Adrenal gland (tissue), 5 donors: ENCODE results near the gene PHGDH.

ENCODE experiments used
- POLR2A ChIP-seq, 2 donors: fragments of 450-650 bp; IDR thresholded peaks; one replicate each; pipeline ENCODE4 v1.6.1; 2017; ENCODE audit warnings: antibody characterized with exemption in 2 of 2, mild to moderate bottlenecking in 2 of 2, moderate library complexity in 1 of 2
- TF ChIP-seq, protein P1 (sequence below), 6 experiments: fragments of 450-650 bp in 4 of 6; fragments of 200-600 bp in 2 of 6; sonication (generic) in 1 of 6; IDR thresholded peaks; 1 replicate in 5 of 6; 2 replicates in 1 of 6; pipeline versions ENCODE4 v1.5.1 to v1.8.0; 2016 to 2021; ENCODE audit warnings: antibody characterized with exemption in 6 of 6, mild to moderate bottlenecking in 2 of 6, moderate library complexity in 1 of 6
- donor health status: DM: no; HTN: no; CAD: no.

DNA sequence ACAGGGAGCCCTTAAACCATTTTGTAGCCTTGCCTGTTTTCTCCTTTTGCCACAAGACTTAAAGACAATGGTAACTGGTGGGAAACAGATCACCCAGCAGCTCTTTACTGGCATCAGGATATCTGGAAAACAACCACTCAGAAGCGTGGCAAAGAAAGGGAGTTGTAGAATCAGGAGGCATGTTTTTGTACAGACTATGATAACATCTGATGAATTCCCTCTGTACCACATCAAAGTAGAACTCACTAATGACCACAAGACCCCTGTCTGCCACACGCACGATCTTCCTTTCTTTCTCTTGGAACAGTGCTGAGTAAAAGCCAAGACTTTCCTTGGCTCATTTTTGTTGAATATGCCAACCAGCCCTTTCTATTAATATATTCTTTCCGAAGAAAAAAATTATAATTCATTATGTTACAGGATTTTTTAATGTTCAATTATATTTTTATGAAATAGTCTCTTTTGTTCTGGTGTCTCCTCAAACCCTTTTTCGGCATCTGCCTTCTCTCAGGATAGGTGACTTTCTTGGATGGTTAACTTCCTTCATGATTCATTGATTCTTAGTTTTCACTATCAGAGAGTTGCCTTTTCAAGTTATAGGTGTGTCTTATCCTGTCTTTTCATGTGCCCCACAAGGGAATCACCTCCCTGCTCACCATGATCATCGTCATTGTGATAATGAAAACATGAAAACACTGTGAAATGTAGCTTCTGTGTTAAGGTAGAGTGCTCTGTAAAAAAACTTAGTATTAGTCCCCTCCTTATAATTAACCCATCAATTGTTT lies 7.9 kb upstream of the PHGDH start:
- TF ChIP-seq, protein P1, sequence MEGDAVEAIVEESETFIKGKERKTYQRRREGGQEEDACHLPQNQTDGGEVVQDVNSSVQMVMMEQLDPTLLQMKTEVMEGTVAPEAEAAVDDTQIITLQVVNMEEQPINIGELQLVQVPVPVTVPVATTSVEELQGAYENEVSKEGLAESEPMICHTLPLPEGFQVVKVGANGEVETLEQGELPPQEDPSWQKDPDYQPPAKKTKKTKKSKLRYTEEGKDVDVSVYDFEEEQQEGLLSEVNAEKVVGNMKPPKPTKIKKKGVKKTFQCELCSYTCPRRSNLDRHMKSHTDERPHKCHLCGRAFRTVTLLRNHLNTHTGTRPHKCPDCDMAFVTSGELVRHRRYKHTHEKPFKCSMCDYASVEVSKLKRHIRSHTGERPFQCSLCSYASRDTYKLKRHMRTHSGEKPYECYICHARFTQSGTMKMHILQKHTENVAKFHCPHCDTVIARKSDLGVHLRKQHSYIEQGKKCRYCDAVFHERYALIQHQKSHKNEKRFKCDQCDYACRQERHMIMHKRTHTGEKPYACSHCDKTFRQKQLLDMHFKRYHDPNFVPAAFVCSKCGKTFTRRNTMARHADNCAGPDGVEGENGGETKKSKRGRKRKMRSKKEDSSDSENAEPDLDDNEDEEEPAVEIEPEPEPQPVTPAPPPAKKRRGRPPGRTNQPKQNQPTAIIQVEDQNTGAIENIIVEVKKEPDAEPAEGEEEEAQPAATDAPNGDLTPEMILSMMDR (IDR thresholded peaks at IDR 0.05) = no peak
- TF ChIP-seq POLR2A (IDR thresholded peaks at IDR 0.05) = no peak
